IMR-90 (cell line): ENCODE data around the gene DLX6.

ENCODE experiments used
- BHLHE40 ChIP-seq: fragments of 150-350 bp; IDR thresholded peaks from 2 replicates; pipeline ENCODE4 v1.6.1; 2016; ENCODE audit warnings: mild to moderate bottlenecking, low read depth, low read length
- CEBPB ChIP-seq: IDR thresholded peaks from 2 replicates; pipeline ENCODE4 v1.6.1; 2012; ENCODE audit warnings: low read depth, low read length, improper control_type of control experiment
- CHD1 ChIP-seq: IDR thresholded peaks from 2 replicates; pipeline ENCODE4 v1.6.1; 2012; ENCODE audit warnings: low read depth, low read length, improper control_type of control experiment
- CTCF ChIP-seq: conservative IDR thresholded peaks from 2 replicates; pipeline ENCODE4 v1.5.1; 2012; ENCODE audit warnings: mild to moderate bottlenecking, low read depth, low read length, improper control_type of control experiment
- MAZ ChIP-seq: IDR thresholded peaks from 2 replicates; pipeline ENCODE4 v1.6.1; 2012; ENCODE audit warnings: low read depth, mild to moderate bottlenecking, low read length, improper control_type of control experiment, moderate library complexity, borderline replicate concordance
- MXI1 ChIP-seq: IDR thresholded peaks from 2 replicates; pipeline ENCODE4 v1.6.1; 2012; ENCODE audit warnings: low read depth, mild to moderate bottlenecking, low read length, moderate library complexity, borderline replicate concordance
- NFE2L2 ChIP-seq: fragments of 150-350 bp; IDR thresholded peaks from 2 replicates; pipeline ENCODE4 v1.6.1; 2016; ENCODE audit warnings: low read depth, mild to moderate bottlenecking, low read length
- POLR2A ChIP-seq: IDR thresholded peaks from 2 replicates; pipeline ENCODE4 v1.6.1; 2012; ENCODE audit warnings: mild to moderate bottlenecking, low read depth, low read length
- RAD21 ChIP-seq: IDR thresholded peaks from 2 replicates; pipeline ENCODE4 v1.6.1; 2012; ENCODE audit warnings: low read length, improper control_type of control experiment
- RCOR1 ChIP-seq: IDR thresholded peaks from 2 replicates; pipeline ENCODE4 v1.6.1; 2012; ENCODE audit warnings: mild to moderate bottlenecking, low read length, improper control_type of control experiment; ENCODE audit not compliant: insufficient replicate concordance
- RFX5 ChIP-seq: IDR thresholded peaks from 2 replicates; pipeline ENCODE4 v1.8.0; 2012; ENCODE audit warnings: low read depth, mild to moderate bottlenecking, low read length, moderate library complexity
- SMC3 ChIP-seq: fragments of 150-350 bp; IDR thresholded peaks from 2 replicates; pipeline ENCODE4 v1.6.1; 2016; ENCODE audit warnings: low read depth, mild to moderate bottlenecking, antibody characterized with exemption, low read length, moderate library complexity
- TF ChIP-seq, protein P1 (sequence below): fragments of 150-350 bp; IDR thresholded peaks from 2 replicates; pipeline ENCODE4 v1.6.1; 2017; ENCODE audit warnings: mild to moderate bottlenecking, antibody characterized with exemption, low read length, low read depth
- TF ChIP-seq, protein P2 (sequence below): fragments of 150-350 bp; IDR thresholded peaks from 2 replicates; pipeline ENCODE4 v1.6.1; 2016; ENCODE audit warnings: low read depth, mild to moderate bottlenecking, low read length, moderate library complexity, borderline replicate concordance

DNA sequence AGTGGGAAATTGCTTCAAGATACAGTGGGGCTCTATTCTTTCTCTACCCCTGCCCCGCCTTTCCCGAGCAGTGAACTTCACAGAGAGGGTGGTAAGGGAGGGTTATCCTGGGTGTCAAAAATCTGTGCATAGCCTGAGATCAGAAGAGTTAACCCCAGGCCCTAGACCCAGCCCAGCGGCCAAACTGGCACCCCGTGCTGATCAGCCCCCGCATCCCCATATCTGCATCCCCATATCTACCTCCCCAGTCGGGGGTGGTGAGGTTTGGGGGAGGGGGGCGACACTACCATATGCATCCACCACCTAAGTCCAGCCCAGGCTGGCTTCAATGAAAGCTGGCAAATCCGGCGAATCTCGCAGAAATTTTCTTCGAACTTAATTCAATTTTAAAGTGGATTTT lies 7.0 kb upstream of the DLX6 start:
- TF ChIP-seq, protein P1, sequence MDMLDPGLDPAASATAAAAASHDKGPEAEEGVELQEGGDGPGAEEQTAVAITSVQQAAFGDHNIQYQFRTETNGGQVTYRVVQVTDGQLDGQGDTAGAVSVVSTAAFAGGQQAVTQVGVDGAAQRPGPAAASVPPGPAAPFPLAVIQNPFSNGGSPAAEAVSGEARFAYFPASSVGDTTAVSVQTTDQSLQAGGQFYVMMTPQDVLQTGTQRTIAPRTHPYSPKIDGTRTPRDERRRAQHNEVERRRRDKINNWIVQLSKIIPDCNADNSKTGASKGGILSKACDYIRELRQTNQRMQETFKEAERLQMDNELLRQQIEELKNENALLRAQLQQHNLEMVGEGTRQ: no peak
- no peak for TF ChIP-seq CTCF
- no peak for TF ChIP-seq SMC3
- TF ChIP-seq MAZ: no peak
- TF ChIP-seq POLR2A: no peak
- no peak for TF ChIP-seq RAD21
- no peak for TF ChIP-seq MXI1
- no peak for TF ChIP-seq RCOR1
- TF ChIP-seq BHLHE40: no peak
- TF ChIP-seq, protein P2, sequence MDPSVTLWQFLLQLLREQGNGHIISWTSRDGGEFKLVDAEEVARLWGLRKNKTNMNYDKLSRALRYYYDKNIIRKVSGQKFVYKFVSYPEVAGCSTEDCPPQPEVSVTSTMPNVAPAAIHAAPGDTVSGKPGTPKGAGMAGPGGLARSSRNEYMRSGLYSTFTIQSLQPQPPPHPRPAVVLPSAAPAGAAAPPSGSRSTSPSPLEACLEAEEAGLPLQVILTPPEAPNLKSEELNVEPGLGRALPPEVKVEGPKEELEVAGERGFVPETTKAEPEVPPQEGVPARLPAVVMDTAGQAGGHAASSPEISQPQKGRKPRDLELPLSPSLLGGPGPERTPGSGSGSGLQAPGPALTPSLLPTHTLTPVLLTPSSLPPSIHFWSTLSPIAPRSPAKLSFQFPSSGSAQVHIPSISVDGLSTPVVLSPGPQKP: no peak
- TF ChIP-seq CEBPB: no peak
- no peak for TF ChIP-seq RFX5
- no peak for TF ChIP-seq NFE2L2
- TF ChIP-seq CHD1: no peak
